Peyer's patch (tissue), 4 donors: Measurements from ENCODE around the gene FRMD1. TPM values are rescaled to one million over a fixed set of nuclear protein-coding genes. Genes with fewer than 3 reads are reported as not detected.
A peak's percentile ranks its signal among the peaks of the same experiment; 100 is the strongest.

Experiments
- DNase-seq, 3 donors: peaks; one replicate each; pipeline ENCODE4 v3.0.0-alpha.2; 2017 to 2019
- H3K27ac ChIP-seq, 4 donors: fragments of 200-600 bp; sonication (generic); one replicate each; pipeline ENCODE4 v1.5.1; 2016 to 2019
- H3K27me3 ChIP-seq, 2 donors: fragments of 200-600 bp; sonication (generic); one replicate each; pipeline ENCODE4 v1.5.1; 2019
- H3K36me3 ChIP-seq, 3 donors: fragments of 200-600 bp; sonication (generic); one replicate each; pipeline ENCODE4 v1.5.1; 2016 to 2019
- H3K4me1 ChIP-seq, 4 donors: fragments of 200-600 bp; sonication (generic); one replicate each; pipeline ENCODE4 v1.5.1; 2016 to 2019
- H3K4me3 ChIP-seq, 4 donors: fragments of 200-600 bp; sonication (generic); 1 replicate in 3 of 4; 2 replicates in 1 of 4; pipeline ENCODE4 v1.5.1; 2016 to 2019; ENCODE audit warnings: mild to moderate bottlenecking in 1 of 4
- H3K9me3 ChIP-seq, 4 donors: fragments of 200-600 bp; sonication (generic); one replicate each; pipeline ENCODE4 v1.5.1; 2016 to 2019; ENCODE audit warnings: mild to moderate bottlenecking in 1 of 4
- CTCF ChIP-seq, 6 experiments: fragments of 450-650 bp in 4 of 6; fragments of 200-600 bp in 2 of 6; sonication (generic) in 1 of 6; IDR thresholded peaks; one replicate each; pipeline ENCODE4 v1.5.1; 2017 to 2019; ENCODE audit warnings: antibody characterized with exemption in 6 of 6, mild to moderate bottlenecking in 3 of 6, moderate library complexity in 1 of 6
- POLR2A ChIP-seq, 2 donors: fragments of 450-650 bp; IDR thresholded peaks; one replicate each; pipeline ENCODE4 v1.5.1; 2017; ENCODE audit warnings: antibody characterized with exemption in 2 of 2, mild to moderate bottlenecking in 2 of 2, moderate library complexity in 2 of 2
- total RNA-seq, 4 donors: library from RNA; depleted of rRNA; stranded (reverse); fragments of >200 nt; gene quantifications; one replicate each; pipeline ENCODE4 v1.1.0, GENCODE V29; 2016

The FRMD1 gene
- total RNA-seq, 4 donors from 2014 or later: 1.7 to 28.7 (median 15.7) TPM

DNA sequence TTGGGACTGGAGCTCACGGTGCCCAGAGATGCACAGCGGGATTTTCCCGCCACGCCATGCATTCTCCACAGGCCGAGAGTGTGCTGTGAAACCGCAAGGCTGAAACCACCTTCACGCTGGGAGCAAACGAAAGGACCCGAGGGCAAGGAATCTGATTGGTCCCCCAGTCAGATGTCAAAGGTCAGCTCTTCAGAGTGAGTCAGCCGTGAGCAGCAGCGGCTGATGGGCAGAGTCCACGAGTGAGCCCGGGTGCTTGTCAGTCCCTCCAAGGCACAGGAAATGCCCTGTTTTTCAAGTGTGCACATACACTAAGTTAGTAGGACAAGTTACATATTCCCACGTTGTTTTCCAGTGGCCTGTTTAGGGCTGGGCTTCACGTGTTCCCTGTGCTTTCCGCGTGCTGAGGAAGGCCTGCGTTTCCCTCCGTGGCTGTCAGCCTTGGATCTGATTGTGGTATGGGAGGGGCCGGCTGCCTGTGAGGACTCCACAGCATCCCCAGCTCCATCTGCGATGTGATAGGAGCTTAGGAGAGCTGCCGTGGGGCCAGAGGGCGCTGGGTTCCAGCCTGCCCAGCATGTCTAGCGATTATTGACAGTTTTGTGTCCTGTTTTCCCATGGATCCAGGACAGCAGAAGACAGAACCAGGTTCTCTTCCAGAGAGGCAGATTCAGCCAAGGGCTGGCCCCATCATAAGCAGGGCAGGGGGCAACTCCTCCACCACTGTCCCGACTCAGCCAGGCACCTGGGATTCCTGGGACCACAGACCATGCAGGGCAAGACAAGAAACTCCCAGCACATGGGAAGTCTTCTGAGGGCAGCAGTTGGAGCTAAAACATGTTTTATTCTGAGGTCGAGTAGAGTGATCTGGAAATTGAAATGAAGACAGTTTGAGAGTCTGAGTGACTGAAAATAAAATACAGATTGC is 38.2 kb upstream of the FRMD1 start:
- TF ChIP-seq CTCF (IDR thresholded peaks at IDR 0.05) (no peak), POLR2A (IDR thresholded peaks at IDR 0.05) (no peak)
- DNase-seq: peak in 2 of 3 donors; percentile 79 to 81
- Histone ChIP-seq H3K9me3 (no peaks in the 10 kb centered on the region), H3K27ac (peak overlapping the region in 3 of 4 donors; percentile 9 to 86 (median 55)), H3K36me3 (no peaks in the 10 kb centered on the region), H3K4me1 (no peaks in the 10 kb centered on the region), H3K4me3 (no peak overlapping the region), H3K27me3 (no peaks in the 10 kb centered on the region)

DNA sequence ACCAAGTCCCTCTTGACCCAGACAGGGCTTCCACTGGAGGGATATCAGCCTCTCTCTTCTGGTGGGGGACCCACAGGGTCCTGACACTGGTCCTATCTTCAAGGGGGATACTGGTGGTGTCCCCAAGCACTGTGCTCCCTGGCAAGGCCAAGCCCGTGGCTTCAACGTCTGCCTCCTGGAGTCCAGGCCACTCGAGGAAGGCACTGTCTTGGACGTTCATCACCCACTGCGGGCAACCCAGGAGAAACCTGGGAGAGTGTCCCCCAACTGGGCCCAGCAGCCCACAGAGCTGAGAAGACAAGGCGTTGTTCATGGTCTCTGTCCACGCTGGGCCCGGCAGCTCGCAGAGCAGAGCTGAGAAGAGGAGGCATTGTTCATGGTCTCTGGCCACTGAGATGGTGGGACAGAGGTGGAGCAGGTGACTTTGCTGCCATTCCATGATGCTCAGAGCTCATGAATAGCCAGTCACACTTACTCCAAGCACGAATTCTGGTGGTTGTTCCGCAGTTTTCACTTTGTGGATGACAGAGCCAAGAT is 37.5 kb upstream of the FRMD1 start:
- peak in 1 of 3 donors; percentile 38 for DNase-seq
- peak overlapping the region in 1 of 4 donors; percentile 86 for H3K27ac ChIP-seq

GRCh38 chr6:168115748-168116437 is 36.9 kb upstream of the FRMD1 start:
- Histone ChIP-seq H3K27ac (no peak overlapping the region), H3K9me3 (no peaks in the 10 kb centered on the region), H3K4me3 (no peak overlapping the region), H3K4me1 (no peaks in the 10 kb centered on the region), H3K27me3 (no peaks in the 10 kb centered on the region), H3K36me3 (no peaks in the 10 kb centered on the region)
- peak in 2 of 3 donors; percentile 26 to 38 for DNase-seq
- TF ChIP-seq POLR2A (IDR thresholded peaks at IDR 0.05): no peak
- TF ChIP-seq CTCF (IDR thresholded peaks at IDR 0.05): no peak

More for the DNA sequence above, 37.5 kb upstream of the FRMD1 start:
- TF ChIP-seq CTCF (IDR thresholded peaks at IDR 0.05) (no peak), POLR2A (IDR thresholded peaks at IDR 0.05) (no peak)
- H3K27me3 ChIP-seq: no peaks in the 10 kb centered on the region
- H3K36me3 ChIP-seq: no peaks in the 10 kb centered on the region
- H3K9me3 ChIP-seq: no peaks in the 10 kb centered on the region
- no peaks in the 10 kb centered on the region for H3K4me1 ChIP-seq
- no peak overlapping the region for H3K4me3 ChIP-seq

DNA sequence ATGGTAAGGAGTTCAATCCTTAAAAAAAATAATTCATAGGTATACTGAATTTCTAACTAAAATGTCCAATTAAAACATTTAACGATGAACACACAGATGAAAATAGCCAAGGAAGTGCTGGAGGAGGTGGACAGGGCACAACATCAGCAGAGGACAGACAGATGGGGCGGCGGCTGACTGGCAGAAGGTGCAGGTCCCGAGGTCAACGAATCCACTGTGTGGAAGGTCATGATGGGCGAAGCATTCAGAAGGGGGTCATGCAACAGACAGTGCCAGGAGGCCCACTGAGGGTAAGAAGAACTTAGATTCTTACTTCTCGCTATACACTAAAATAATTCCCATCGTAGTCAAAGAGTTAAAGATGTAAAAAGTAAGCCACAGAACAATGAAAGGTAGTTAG is 34.2 kb upstream of the FRMD1 start:
- DNase-seq: no peak
- no peak overlapping the region for H3K27ac ChIP-seq

More for the DNA sequence above, 34.2 kb upstream of the FRMD1 start:
- Histone ChIP-seq H3K4me1 (no peaks in the 10 kb centered on the region), H3K4me3 (no peak overlapping the region), H3K9me3 (no peaks in the 10 kb centered on the region), H3K27me3 (no peaks in the 10 kb centered on the region), H3K36me3 (no peaks in the 10 kb centered on the region)
- TF ChIP-seq POLR2A (IDR thresholded peaks at IDR 0.05): no peak
- no peak for TF ChIP-seq CTCF (IDR thresholded peaks at IDR 0.05)
